Activated CD8-positive, alpha-beta memory T cell treated with anti-CD3 and anti-CD28 coated beads for 24 hours (primary cell): ENCODE data around the gene LYL1.
A peak's percentile ranks its signal among the peaks of the same experiment; 100 is the strongest.

ENCODE experiments used
- DNase-seq: peaks from one replicate; pipeline ENCODE4 v3.0.0-alpha.2; 2020

The LYL1 gene

DNA sequence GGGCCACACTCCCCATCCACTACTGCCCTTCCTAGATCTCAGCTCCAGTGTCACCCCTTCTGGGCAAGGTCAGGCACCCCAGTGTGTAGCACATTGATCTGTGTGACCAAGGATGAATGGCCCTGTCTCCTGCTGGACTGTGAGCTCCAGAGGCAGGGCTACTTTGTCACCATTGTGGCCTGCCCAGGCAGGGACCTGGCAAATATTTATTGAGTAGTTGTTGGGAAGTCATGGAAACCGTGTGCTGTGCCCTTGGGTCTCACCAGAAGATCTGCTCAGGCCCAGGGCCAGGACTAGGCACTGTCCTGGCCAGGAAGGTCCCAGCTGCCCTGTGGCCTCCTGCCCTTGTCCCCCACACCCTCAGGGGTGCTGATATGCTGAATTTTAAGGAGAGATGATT is 25.9 kb upstream of the LYL1 start:
- DNase-seq = no peak

DNA sequence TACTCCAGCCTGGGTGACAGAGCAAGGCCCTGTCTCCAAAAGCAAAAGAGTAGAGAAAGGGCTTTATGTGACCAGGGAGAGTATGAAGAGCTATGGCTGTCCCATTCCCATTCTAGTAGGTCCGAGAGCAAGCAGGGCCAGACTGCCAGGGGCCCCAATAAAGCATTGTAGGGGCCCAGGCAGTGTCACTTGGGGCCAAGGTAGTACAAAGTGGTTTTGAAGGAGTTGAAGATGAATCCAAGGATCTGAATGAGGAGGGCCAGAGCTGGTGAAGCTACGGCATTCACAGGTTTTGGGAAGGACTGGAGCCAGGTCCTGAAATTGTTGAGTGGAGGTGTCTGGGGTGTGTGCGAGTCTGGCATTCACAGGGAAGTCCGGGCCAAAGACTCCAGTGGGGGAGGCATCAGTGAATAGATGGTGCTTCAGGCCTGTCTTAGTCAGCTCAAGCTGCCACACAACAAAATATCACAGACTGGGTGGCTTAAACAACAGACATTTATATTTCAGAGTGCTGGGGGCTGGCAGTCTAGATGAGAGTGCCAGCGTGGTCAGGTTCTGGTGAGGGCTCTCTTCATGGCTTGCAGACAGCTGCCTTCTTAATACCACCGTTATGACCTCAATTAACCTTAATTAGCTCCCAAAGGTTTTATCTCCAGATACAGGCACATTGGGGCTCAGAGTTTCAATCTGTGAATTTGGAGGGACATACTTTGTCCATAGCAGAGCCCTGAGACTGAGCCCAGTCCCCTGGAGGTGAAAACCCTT is 25.3 kb upstream of the LYL1 start:
- no peak for DNase-seq

DNA sequence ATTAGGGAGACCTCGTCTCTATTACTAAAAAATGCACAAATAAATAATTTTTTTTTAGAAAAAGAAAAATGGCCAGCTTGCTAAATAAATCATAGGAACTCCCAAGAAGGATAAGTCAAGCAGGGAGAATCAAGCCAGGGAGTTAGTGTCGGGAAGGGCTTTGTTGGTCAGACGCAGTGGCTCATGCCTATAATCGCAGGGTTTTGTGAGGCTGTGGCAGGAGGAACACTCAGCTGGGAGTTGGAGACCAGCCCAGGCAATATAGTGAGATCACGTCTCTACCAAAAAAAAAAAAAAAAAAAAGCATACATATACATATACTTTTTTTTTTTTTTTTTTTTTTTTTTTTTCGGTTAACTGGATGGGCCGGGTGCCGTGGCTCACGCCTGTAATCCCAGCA is 24.4 kb upstream of the LYL1 start:
- DNase-seq = no peak

DNA sequence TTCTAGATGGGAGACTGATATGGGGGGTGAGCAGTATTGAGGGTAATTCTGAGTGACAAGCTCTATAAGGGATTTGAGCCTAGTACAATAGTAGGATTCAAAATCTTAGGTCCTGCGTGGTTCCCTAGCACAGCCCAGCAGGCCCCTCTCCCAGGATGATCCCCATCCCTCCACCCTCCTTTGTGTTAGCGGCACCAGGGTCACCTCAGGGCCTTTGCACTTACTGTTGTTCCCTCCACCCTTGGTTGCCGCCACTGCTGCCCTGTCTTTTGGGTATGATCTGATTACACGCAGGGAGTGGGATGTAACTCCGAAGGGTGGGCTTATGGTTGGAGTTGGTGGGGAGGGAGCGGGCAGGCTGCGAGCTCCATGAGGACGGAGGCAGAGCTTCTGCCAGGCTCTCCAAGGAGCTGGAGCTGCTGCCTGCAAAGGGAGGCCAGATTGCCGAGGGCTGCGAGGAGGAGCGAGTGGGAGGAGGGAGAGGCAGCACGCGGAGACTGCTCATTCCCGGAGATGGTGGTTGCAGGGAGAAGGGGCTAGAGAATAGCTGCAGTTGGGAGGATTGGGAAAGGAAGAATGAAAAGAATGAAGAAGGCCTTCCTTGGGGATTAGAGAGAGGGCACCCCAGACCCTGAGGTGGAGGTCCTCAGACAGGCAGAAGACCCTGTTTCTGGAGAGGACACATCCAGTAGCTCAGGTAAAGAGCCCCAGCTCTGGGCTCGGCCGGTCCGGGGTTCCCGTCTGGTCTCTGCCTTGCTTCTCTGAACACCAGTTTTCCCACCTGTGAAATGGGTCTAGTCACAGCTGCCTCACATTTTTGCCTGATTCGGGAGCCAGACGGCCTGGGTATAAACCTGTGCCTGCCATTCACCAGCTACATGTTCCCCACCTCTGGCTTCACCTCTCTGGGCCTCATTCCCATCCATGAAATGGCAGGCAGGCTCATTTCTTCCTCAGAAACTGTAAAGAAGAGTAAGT is 20.6 kb upstream of the LYL1 start:
- no peak for DNase-seq

DNA sequence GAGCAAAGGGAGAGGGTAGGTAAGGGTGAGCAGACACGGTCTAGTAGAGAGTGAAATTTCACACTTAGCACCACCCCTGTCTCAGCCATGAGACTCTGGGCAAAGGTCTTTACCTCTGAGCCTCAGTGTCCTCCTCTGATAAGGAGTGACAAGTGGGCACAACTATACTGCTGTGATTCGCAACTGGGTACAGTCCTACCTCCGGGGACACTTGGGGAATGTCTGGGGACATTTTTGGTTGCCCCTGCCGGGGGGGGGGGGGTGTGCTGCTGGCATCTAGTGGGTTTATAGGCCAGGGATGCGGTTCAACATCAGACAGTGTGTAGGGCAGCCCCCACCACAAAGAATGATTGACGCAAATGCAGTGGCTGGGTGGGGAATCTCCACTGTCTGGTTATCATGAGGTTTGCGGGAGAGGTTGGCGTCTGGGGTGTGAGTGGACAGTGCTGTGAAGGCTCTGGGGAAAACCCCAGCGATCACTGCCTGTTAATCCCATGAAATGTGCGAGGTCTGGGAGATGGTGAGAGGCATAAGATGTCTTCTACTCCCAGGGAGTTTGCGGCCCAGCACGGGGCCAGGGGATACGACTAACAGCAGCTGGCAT is 19.7 kb upstream of the LYL1 start:
- DNase-seq = no peak

DNA sequence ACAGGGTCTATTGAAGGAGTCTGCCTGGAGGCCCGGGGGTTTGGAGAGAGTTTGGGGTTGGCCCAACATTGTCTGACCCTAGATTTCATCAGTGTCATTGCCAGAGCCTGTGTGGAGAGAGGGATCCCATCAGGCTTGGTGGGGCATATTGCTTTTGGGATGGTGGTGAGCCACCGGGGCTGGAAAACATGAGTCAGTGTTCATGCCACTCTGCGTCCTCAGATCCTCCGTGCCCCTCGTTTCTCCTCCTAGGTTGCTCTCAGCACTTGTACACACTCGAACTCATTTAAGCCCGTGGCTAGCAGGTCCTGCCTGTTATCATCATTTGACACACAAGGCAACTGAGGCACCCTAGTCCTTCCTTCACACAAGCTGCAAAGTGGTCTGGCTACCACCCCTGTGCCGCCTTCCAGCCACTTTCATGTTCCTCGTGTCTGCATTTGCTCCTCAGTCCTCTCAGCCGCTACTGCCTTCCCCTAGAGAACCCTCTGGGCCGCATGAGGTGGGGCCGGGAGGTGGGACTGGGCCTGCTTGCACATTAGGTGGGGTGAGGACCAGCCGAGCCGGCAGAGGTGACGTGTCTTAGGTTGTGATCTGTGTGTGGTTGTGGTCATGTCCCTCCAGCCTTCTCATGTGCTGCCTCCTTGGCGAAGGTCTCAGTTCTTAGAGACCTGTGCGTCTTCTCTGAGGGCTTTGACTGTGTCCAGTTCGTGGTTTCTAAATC is 19.1 kb upstream of the LYL1 start:
- DNase-seq = no peak

DNA sequence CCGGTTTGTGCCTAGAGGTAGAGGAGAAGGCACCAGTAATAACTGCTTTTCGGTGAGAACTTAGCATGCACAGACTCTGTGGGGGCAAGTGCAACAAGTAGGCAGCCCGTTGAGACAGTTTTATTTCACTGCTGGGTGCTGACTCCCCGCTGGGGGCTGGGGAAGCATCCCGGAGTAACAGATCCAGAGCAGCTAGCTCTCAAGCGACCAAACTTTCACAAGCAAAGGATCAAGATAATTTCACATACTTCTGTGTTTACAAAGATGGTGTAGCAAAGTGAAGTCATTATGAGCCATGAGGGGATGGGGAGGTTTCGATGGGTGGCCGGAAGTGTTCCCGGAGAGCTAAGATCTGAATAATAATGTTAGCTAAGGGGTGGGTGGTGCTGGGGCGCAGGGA is 18.2 kb upstream of the LYL1 start:
- no peak for DNase-seq

DNA sequence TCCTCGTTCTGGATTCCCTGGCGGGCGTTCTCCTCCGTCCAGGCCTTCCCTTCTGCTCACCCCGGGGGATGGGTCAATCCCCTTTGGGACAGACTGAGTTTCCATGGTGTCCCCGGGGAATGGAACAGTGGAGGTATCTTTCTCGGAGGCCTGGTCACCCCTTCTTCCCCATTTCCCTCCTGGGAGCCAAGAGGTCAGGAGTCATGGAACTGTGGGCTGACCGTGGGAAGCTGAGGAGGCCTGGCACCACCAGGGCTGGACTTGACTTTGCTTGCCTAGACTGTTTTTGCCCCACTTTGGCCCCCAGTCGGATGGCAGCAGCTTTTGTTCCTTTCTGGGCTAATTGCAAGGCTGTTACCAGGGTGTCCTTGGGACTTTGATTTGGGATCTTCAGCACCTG is 17.4 kb upstream of the LYL1 start:
- no peak for DNase-seq

DNA sequence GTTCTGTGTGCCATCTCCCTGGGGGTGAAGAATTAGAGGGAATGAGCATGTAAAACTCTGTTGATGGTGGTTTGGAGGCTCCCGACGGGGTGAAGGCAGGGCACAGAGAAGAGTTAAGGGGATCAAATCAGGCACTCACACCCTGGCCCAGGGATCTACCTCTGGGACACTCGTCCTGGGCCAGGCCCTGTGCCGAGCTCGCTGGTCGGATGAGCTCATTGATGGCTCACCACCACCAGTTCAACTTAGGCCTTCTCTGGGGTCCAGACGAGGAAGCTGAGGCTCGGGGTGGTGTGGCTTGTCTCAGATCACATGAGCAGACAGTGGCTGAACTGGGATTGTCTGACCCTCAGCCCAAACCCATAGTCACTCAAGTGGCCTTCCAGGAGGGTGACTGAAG is 17.0 kb upstream of the LYL1 start:
- no peak for DNase-seq

DNA sequence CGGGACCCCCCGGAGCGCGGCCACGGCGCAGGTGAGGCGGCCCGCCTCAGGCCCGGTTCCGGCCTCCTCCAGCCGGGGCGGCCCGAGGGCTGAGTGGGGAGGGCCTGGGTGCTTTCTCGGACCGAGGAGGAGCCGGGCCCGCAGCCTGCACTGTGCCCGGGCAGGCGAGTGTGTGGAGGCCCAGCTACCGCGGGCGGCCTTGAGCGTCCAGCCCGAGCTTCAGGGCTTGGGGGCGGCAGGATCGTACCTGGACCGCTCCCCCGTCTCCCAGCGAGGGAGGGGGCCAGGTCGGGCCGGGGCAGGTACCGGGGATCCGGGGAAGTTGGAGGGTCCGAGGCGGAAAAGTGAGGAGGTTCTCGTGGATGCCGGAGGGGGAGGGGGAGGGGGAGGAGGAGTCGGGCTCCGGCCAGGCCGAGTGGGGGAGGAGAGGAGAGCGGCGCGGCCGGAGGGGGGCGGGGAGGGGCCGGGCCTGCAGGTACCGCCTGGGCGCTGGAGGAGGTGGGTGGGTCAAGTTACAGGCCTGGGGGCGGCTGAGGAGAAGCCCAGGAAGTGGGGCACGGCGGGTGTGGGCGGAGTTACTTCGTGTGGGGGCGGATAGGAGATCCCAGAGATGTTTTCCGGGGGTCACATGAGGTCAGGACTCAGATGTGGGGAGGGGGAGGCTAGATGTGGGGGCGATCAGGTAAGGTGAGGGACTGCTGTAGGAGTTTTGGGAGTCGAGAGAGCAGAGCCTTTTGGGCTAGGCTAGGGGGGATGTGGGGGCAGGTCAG is 16.0 kb upstream of the LYL1 start:
- DNase-seq = peak; percentile 71

DNA sequence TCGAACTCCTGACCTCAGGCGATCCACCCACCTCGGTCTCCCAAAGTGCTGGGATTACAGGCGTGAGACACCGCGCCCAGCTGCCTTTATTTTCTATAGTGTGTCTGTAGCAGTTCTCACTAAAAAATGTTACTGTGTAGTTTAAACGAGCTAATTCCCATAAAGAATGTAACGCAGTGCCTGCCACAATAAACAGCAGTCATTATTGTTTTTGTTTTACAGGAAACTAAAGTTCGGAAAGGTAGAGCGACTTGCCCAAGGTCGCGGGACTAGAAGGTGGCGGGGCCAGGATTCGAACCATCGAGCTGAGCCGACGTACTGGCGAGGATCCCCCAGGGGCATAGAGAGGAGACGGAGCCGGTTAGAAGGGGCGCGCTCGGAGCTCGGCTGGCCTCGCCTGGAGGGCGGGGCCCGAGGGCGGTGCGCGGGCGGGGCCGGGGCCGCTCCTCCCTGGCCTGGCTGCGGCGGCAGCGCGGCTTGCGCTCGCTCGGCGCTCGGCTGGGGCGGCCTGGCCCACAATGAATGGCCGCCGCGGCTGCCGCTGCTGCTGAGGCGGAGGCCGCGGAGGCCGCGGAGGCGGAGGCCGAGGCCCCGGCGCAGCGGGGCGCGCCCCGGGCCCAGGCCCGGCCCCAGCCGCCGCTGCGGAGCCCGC is 15.2 kb upstream of the LYL1 start, which contains the start of gene NACC1:
Gene NACC1, plus strand, starts transcription at position 493 of the 652 bp plus-strand sequence. CDS start 16,944 bp downstream, outside the sequence.
- peak; percentile 95 for DNase-seq

DNA sequence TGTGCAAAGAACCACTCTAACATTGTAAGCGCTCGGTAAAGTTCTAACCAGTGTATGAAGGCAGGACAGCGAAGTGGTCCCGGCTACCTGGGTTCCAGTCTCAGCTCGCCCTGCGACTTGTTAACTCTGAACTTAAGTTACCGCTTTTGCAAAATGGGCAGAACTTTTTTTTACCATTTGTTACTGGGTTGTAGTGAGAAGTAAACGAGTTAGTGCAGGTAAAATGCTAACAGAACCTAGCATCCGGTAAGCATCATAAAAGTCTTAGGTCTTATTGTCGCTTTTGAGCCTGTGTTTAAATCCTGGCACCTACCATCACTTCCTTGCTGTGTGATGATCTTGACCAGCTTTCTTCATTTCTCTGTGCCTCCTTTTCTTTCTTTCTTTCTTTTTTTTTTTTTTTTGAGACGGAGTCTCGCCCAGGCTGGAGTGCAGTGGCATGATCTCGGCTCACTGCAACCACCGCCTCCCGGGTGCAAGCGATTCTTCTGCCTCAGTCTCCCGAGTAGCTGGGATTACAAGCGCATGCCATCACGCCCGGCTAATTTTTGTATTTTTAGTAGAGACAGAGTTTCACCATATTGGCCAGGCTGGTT is 14.6 kb upstream of the LYL1 start:
- DNase-seq = peak; percentile 67

DNA sequence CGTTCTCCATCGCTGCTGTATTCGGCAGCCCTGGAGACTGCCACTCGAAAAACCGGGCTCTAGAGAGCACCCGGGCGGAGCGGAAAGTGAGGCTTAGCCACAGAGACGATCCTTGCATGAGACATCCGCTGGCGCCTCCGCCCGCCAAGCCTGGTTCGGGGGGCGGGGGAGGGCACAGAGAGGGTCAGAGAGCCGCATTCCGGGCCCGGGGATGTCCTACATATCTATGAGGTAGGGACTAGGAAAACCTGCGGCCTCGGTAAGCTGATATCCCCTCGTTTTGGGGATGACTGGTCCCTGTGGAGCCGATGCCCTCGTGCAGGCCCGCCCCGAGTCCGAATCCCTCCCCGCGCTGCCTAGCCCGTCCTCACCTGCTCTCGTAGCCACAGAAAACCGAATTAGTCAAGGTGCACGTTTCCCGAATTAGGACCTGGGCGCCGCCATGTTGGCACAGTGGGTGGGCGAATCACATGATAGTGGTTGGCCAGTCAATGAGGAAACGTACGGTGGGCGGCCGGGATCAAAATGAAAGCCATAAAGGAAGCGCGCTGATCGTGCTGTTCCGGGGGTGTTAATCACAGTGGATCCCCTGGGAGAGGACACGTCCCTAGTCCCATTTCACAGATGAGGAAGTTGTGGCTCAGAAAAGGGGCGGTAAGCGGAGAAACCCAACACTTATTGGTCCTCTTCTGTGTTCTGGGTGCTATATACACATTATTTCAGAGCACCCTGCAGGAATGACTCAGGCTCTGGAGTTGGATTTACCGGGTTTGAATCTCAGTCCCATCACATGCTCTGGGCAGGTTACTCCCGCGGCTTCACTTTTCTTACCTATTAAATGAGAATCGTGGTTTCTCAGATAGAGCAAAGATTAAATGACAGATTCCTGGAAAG is 13.9 kb upstream of the LYL1 start, which contains the start of gene TRMT1:
Gene TRMT1, minus strand, starts transcription at position 459 of the 894 bp plus-strand sequence. Its CDS starts 341 bp downstream, at position 118.
- DNase-seq = peak; percentile 95

DNA sequence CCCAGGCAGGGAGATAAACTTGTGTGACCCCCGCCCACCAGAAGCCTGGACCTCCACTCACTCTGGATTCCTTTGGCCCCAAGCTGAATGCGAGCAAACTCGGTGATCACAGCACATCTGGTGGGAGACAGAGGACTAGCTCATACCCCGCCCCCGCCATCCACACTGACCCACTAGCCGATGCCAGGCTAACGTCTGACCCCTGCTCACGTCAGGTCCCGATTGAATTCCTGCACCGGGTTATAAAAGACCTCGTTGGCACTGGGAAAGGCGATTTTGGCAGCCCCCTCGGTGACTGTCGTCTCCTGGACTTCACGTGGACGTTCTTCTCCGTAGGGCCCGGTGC is 13.3 kb upstream of the LYL1 start:
- no peak for DNase-seq

DNA sequence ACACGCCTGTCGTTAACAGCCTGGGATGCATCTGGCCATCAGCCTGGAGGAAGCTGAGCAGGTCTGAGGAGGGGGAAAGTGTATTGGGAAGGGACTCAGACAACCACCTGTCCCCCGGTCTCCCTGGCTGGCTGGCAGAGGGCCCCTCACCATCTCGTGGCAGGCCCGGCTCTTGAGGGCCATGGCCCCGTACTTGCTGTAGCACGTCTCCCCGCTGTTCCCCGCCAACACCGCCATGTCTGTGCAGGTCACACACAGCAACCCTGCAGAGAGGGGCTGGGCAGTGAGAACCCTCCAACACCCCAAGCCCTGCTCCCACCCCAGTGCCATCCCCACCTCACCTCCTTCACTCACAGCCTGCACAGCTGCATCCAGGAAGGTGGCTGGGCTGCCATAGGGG is 9.9 kb upstream of the LYL1 start:
- no peak for DNase-seq

DNA sequence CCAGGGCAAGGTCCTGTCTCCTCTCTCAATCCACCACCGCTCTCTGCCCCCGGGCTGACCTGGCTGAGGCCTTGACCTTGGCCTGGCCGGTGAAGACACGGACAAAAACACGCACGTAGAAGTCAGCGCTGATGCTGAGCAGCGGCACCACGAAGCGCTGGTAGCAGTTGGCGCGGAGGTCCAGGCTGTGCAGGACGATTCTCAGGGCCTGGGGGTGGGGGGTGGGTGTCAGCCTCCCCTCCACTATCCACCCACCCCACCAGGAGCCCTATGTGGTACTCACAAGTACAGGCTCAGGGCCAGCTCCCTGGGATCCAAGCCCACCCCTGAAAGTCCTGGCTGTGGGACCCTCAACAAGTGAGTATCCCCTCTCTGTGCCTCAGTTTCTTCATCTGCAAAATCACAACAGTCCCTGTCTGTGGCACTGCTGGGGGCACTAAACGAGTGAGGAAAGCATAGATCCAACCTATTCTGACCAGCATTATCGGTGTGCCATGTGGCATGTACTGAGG is 7.5 kb upstream of the LYL1 start:
- DNase-seq = no peak

DNA sequence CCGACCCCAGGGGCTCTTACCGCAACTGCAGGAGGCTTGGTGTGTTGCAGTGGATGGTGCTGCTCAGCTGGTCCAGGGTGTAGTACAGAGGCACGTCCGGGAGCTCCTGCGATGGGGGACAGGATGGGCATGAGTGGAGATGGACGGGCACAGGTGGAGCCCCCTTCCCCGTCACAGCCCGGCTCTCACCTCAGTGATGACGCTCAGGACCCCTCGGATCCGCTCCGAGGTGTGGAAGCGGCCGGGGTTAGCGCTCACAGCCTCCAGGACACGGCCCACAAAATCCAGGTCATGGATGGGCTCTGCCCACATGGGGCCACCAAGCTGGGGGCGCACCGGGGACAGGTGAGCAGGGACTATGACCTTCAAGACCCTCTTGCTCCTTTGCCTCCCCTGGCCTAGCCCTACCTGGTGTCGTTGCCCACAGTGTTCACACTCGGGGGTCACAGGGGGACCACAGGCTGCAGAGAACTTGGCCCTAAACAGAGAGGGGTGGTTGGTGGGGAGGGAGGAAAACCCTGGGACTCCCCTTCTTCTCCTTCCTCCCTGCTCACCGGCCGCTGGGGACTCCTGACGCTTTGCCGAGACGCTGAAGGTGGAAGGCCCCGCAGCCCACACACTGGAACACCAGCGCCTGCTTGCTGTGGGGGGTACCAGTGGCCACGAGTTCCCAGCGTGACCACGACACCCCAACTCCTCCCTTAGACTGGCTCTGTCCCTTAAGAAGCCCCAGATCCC is 6.9 kb upstream of the LYL1 start:
- DNase-seq = no peak

DNA sequence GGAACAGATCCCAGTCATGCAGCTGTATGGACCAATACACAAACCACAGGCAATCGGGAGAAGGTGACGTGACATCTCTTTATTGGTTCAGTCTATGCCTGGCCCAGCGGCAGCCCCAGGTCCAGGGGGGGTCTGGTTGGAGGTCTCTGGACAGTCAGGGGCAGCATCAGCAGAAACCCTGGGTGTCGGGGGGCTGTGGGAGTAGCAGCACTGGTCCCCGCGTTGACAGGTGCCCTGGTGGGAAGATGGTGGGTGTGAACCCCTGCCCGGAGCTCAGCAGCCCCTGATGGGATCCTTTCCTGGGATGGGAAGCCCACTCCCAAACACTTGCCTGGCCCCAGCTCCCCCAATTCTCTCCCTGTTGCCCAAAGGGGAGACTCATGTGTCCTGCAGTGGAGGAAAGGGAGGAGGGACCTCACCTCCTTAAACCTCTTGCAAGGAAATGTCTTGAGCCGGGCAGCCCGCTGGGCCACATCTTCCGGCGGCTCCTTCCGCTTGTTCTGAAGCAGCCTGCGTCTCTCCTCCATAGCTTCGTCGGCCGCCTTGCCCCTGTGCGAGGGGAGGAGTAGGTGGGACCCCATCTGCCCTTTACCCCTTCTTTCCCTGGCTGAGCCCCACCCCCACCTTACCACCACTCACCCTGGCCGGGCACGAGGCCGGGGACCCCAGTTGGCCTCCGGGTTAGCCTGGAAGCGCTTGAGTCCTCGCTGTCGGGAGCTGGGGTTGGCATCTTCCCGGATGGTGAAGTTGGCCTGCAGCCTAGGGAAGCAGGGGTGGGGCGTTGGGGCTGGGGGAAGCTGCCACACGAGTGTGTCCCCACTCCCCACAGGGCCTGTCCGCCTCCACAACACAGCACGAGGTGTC is 2.4 kb upstream of the LYL1 start:
- DNase-seq = no peak
